Endothelial cell of umbilical vein (primary cell): Measurements from ENCODE around the gene SS18L1. TPM values are rescaled to one million over a fixed set of nuclear protein-coding genes. Genes with fewer than 3 reads are reported as not detected.

Experiments
- BruUV-seq: library from RNA; stranded (reverse); fragments of 400-500 nt; replicated peaks from 2 replicates; lab custom pipeline; 2021; lab: Mats Ljungman, UMichigan
- CTCF ChIA-PET: fragments of 300-600, 350-600 bp; sonication (Branson Sonifier 250); formaldehyde crosslinking; loops from one replicate; lab custom pipeline; 2021; ENCODE audit warnings: antibody characterized with exemption, inconsistent platforms; lab: Charles Lee
- POLR2A ChIA-PET: fragments of 300-600, 350-600 bp; sonication (Branson Sonifier 250); formaldehyde crosslinking; loops from one replicate; lab custom pipeline; 2021; ENCODE audit warnings: antibody characterized with exemption, inconsistent platforms; lab: Charles Lee
- DNase-seq: peaks from one replicate; pipeline ENCODE4 v3.0.0-alpha.2; 2011; ENCODE audit warnings: low read depth, low spot score
- FAIRE-seq: peaks from 2 replicates; lab custom pipeline; 2011; peaks lifted over from hg19 to GRCh38; lab: Jason Lieb, UNC
- H2AFZ ChIP-seq: 2 replicates; pipeline ENCODE4 v1.6.0; 2012; ENCODE audit warnings: low read depth, low read length, control low read depth, inconsistent platforms
- H3K27ac ChIP-seq: 2 replicates; pipeline ENCODE4 v1.5.1; 2011; ENCODE audit warnings: low read depth, mild to moderate bottlenecking, control low read depth, low read length, moderate library complexity; ENCODE audit not compliant: insufficient read depth
- H3K27me3 ChIP-seq, 2 experiments: 2 replicates each; pipeline versions ENCODE4 v1.6.0 to v1.6.1; 2011; ENCODE audit warnings: low read length in 2 of 2, mixed read lengths in 1 of 2; ENCODE audit not compliant: control insufficient read depth in 2 of 2, insufficient read depth in 2 of 2
- H3K36me3 ChIP-seq, 2 experiments: 2 replicates in 1 of 2; 3 replicates in 1 of 2; pipeline ENCODE4 v1.5.1; 2011; ENCODE audit warnings: low read length in 2 of 2, mild to moderate bottlenecking in 1 of 2, moderate library complexity in 1 of 2; ENCODE audit not compliant: control insufficient read depth in 2 of 2, insufficient read depth in 2 of 2; ENCODE audit errors: extremely low read depth in 1 of 2
- H3K4me1 ChIP-seq: 3 replicates; pipeline ENCODE4 v1.5.1; 2011; ENCODE audit warnings: mild to moderate bottlenecking, low read length; ENCODE audit not compliant: control insufficient read depth, insufficient read depth; ENCODE audit errors: extremely low read depth
- H3K4me2 ChIP-seq: 2 replicates; pipeline ENCODE4 v1.6.1; 2011; ENCODE audit warnings: low read length, control low read depth, mixed read lengths; ENCODE audit not compliant: insufficient read depth
- H3K4me3 ChIP-seq, 3 experiments: fragments of 200-600 bp in 1 of 3; sonication (generic), shearing (Covaris generic) in 1 of 3; replicated peaks in 1 of 3; 2 replicates each; pipeline ENCODE4 v1.5.1; 2011 to 2016; ENCODE audit warnings: control low read depth in 3 of 3, low read length in 3 of 3, mild to moderate bottlenecking in 2 of 3, inconsistent platforms in 1 of 3, low read depth in 1 of 3, moderate library complexity in 1 of 3; ENCODE audit not compliant: insufficient read depth in 1 of 3
- H3K79me2 ChIP-seq: 2 replicates; pipeline ENCODE4 v1.6.0; 2012; ENCODE audit warnings: low read length, inconsistent platforms; ENCODE audit not compliant: control insufficient read depth, insufficient read depth
- H3K9ac ChIP-seq: replicated peaks from 2 replicates; pipeline ENCODE3; 2011; ENCODE audit warnings: low read length, control low read depth; ENCODE audit not compliant: insufficient read depth; ENCODE audit errors: extremely low read depth
- H3K9me1 ChIP-seq: replicated peaks from 3 replicates; pipeline ENCODE4 v1.6.0; 2011; ENCODE audit warnings: mild to moderate bottlenecking, low read length; ENCODE audit not compliant: control insufficient read depth, insufficient read depth; ENCODE audit errors: extremely low read depth
- H3K9me3 ChIP-seq: replicated peaks from 2 replicates; pipeline ENCODE4 v1.5.1; 2012; ENCODE audit warnings: low read length, inconsistent platforms; ENCODE audit not compliant: control insufficient read depth, insufficient read depth
- H4K20me1 ChIP-seq: replicated peaks from 2 replicates; pipeline ENCODE3; 2011; ENCODE audit warnings: mild to moderate bottlenecking, low read length; ENCODE audit not compliant: control insufficient read depth, insufficient read depth; ENCODE audit errors: extremely low read depth
- GATA2 ChIP-seq: IDR thresholded peaks from 2 replicates; pipeline ENCODE4 v1.7.0; 2011; ENCODE audit warnings: low read depth, mild to moderate bottlenecking, moderate library complexity, mixed read lengths, low read length; ENCODE audit not compliant: insufficient read length, insufficient read depth
- MYC ChIP-seq: IDR thresholded peaks from one replicate; pipeline ENCODE4 v1.6.1; 2011; ENCODE audit warnings: mild to moderate bottlenecking, low read depth, low read length
- POLR2A ChIP-seq: IDR thresholded peaks from 2 replicates; pipeline ENCODE4 v1.6.1; 2012; ENCODE audit warnings: low read depth, mild to moderate bottlenecking, control low read depth, low read length
- POLR2AphosphoS5 ChIP-seq: IDR thresholded peaks from 2 replicates; pipeline ENCODE4 v1.6.1; 2012; ENCODE audit warnings: low read depth, mild to moderate bottlenecking, control low read depth, low read length, moderate library complexity; ENCODE audit not compliant: insufficient read depth
- dilution Hi-C: fragments of 300-500 bp; cut with MboI; formaldehyde crosslinking; loops from one replicate; pipeline ENCODE4 v1.15.0; 2019; ENCODE audit warnings: low sequenced_read_pairs; ENCODE audit not compliant: extremely low pct_ligation_motif_present
- intact Hi-C: fragments of 100-400 bp; cut with micrococcal nuclease; formaldehyde crosslinking; loops from one replicate; pipeline ENCODE4 v1.10.0; 2022
- polyA plus RNA-seq, 4 experiments: library from polyadenylated mRNA; depleted of rRNA in 3 of 4; stranded (reverse) in 3 of 4; unstranded in 1 of 4; fragments of >200 nt; gene quantifications; 2 replicates each; pipeline versions ENCODE4 v1.2.1 to v1.2.3, GENCODE V29; 2011 to 2012; ENCODE audit warnings: missing spikeins in 1 of 4
- total RNA-seq: library from RNA; stranded (reverse); gene quantifications from 2 replicates; pipeline ENCODE4 v1.2.3, GENCODE V29; 2021
- TF ChIP-seq, protein P1 (sequence below): IDR thresholded peaks from 2 replicates; pipeline ENCODE4 v1.6.1; 2011; ENCODE audit not compliant: insufficient read depth, insufficient read length
- TF ChIP-seq, protein P2 (sequence below), 2 donors: IDR thresholded peaks; 1 replicate in 1 of 2; 2 replicates in 1 of 2; pipeline ENCODE4 v1.5.1; 2011; ENCODE audit warnings: low read length in 2 of 2, mild to moderate bottlenecking in 2 of 2, moderate library complexity in 2 of 2, control low read depth in 1 of 2, inconsistent platforms in 1 of 2, low read depth in 1 of 2; ENCODE audit not compliant: insufficient read depth in 1 of 2; ENCODE audit errors: extremely low read depth in 1 of 2

SS18L1 gene
- total and polyA plus RNA-seq, 2 donors (not counting 3 experiments of a cell fraction or from before 2014, with no cell fraction given) = 15.4 to 21.7 TPM

DNA sequence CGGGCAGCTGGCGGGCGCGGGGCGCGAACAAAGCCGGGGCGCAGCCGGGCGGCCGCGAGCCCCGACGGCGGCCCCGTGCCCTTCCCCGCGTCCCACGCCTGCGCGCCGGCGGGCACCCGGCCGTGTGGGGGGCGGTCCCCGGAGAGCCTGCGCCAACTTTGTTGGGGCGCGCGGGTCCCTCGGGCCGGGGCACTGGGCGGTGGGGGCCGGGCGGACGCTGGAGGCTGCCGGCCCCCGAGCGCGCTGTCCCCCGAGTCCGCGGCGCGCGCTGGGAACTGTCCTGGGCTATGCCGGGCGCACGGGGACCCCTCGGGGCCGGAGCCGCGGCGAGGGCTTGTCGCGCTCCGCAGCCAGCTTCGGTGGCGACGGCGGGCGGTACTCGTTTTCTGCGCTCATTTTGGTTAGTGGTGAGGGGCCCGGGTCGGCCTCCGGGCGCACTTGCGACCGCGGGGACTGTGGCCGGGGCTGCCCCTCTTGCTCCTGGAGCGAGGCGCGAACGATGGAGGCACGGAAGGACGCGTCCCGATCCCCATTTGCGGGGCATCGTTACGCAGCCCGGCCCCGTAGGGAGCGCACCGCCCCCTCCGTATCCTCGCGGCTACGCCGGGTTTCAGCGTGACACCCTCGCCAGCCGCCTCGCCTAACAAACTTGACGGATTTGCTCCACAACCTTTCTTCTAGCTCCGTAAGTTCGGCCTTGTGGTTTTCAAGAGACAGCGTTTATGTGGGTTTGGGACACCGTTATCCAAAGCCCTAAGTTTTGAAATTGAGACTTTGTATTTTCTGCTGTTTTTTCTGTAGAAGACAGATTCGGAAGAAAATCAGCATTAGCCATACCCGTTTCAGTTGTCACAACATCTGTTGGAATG is 622 bp downstream of the SS18L1 start:
- dilution Hi-C loops = no loop called here
- ChIA-PET POLR2A (interaction anchor here (0.6 kb wide), 1 partner anchor 10 kb away, joined by 4 read pairs; no protein-coding TSS in a partner anchor), CTCF (interaction anchor here (1.0 to 1.5 kb wide), 3 partner anchors 43 to 133 kb away, joined by 3 to 4 read pairs (median 3); no protein-coding TSS in a partner anchor)
- Histone ChIP-seq H4K20me1 (peaks cover 6% of the 10 kb centered on the region), H3K27ac (peak overlapping the region; percentile 88), H3K9me1 (no peaks in the 10 kb centered on the region), H3K4me1 (peaks cover 8% of the 10 kb centered on the region), H3K79me2 (peaks cover 89% of the 10 kb centered on the region), H3K36me3 (peaks cover 14 to 15% of the 10 kb centered on the region in 2 experiments), H3K27me3 (no peaks in the 10 kb centered on the region), H2AFZ (peak overlapping the region; percentile 27), H3K9ac (peak overlapping the region; percentile 92), H3K4me2 (peak overlapping the region; percentile 84), H3K9me3 (no peaks in the 10 kb centered on the region), H3K4me3 (peak overlapping the region; percentile 28 to 59 (median 59))
- DNase-seq = peak; percentile 67
- peak; percentile 84 for FAIRE-seq
- no TSS peak for BruUV-seq
- intact Hi-C loops = loop anchor here (1.0 to 2.0 kb wide), 2 partner anchors 21 to 39 kb away; partner anchors contain the start of genes LSM14B and MTG2
- no peak for TF ChIP-seq POLR2A
- no peak for TF ChIP-seq GATA2
- TF ChIP-seq, protein P1, sequence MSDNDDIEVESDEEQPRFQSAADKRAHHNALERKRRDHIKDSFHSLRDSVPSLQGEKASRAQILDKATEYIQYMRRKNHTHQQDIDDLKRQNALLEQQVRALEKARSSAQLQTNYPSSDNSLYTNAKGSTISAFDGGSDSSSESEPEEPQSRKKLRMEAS = no peak
- no peak for TF ChIP-seq MYC
- TF ChIP-seq, protein P2, sequence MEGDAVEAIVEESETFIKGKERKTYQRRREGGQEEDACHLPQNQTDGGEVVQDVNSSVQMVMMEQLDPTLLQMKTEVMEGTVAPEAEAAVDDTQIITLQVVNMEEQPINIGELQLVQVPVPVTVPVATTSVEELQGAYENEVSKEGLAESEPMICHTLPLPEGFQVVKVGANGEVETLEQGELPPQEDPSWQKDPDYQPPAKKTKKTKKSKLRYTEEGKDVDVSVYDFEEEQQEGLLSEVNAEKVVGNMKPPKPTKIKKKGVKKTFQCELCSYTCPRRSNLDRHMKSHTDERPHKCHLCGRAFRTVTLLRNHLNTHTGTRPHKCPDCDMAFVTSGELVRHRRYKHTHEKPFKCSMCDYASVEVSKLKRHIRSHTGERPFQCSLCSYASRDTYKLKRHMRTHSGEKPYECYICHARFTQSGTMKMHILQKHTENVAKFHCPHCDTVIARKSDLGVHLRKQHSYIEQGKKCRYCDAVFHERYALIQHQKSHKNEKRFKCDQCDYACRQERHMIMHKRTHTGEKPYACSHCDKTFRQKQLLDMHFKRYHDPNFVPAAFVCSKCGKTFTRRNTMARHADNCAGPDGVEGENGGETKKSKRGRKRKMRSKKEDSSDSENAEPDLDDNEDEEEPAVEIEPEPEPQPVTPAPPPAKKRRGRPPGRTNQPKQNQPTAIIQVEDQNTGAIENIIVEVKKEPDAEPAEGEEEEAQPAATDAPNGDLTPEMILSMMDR (IDR thresholded peaks at IDR 0.05; ENCODE audit: extremely low read depth in 1 of 2, insufficient read depth in 1 of 2, low read depth in 1 of 2, low read length in 2 of 2) = no peak
- peak; percentile 19 for TF ChIP-seq POLR2AphosphoS5
